ENCODE results near the gene IRX2.

IRX2 gene

GRCh38 chr5:2755681-2756171, 4.2 kb upstream of the IRX2 start:
- DNase-seq = no peak

- no peak for DNase-seq
These were observed 3.7 kb upstream of the IRX2 start for GRCh38 chr5:2755076-2755680.

- DNase-seq = no peak
These were observed 3.2 kb upstream of the IRX2 start for GRCh38 chr5:2754581-2755075.

- no peak for DNase-seq
These were observed 2.3 kb upstream of the IRX2 start for GRCh38 chr5:2753452-2754420.

GRCh38 chr5:2752821-2753439, 1.5 kb upstream of the IRX2 start:
- DNase-seq = no peak

- no peak for DNase-seq
These were observed 763 bp upstream of the IRX2 start for GRCh38 chr5:2752059-2752820.

GRCh38 chr5:2750758-2751464, 566 bp downstream of the IRX2 start:
- no peak for DNase-seq

- DNase-seq = no peak
These were observed 1.3 kb downstream of the IRX2 start for GRCh38 chr5:2750026-2750757.

- no peak for DNase-seq
These were observed 1.9 kb downstream of the IRX2 start for GRCh38 chr5:2749514-2750025.

- DNase-seq = no peak
These were observed 2.5 kb downstream of the IRX2 start for GRCh38 chr5:2748861-2749513.

- DNase-seq = no peak
These were observed 3.2 kb downstream of the IRX2 start for GRCh38 chr5:2748179-2748860.

GRCh38 chr5:2747363-2748162, 3.9 kb downstream of the IRX2 start:
- no peak for DNase-seq

GRCh38 chr5:2746561-2747032, 4.9 kb downstream of the IRX2 start:
- no peak for DNase-seq

- DNase-seq = no peak
These were observed 7.0 kb downstream of the IRX2 start for GRCh38 chr5:2744485-2744884.

GRCh38 chr5:2742921-2743679, 8.4 kb downstream of the IRX2 start:
- no peak for DNase-seq

GRCh38 chr5:2741956-2742355, 9.5 kb downstream of the IRX2 start:
- DNase-seq = no peak

- no peak for DNase-seq
These were observed 10.5 kb downstream of the IRX2 start for GRCh38 chr5:2740876-2741555.

Data from GDM1 (cell line).